GM12892 (cell line): ENCODE results near the gene ADCY1.

Source experiments
- POLR2A ChIP-seq: IDR thresholded peaks from 2 replicates; pipeline ENCODE4 v1.6.1; 2011; ENCODE audit warnings: low read depth, low read length, control low read depth
- POLR2AphosphoS5 ChIP-seq: IDR thresholded peaks from 2 replicates; pipeline ENCODE4 v1.6.1; 2011; ENCODE audit warnings: low read depth, low read length, control low read depth

GRCh38 chr7:45606931-45607330, 32.8 kb downstream of the ADCY1 start:
- TF ChIP-seq POLR2A (no peak), POLR2AphosphoS5 (no peak)
